GM21723 (cell line): ENCODE measurements around the gene NSDHL.

ENCODE experiments used
- ATAC-seq: cut with Tn5 transposase; IDR thresholded peaks from one replicate; pipeline ENCODE4 v1.9.1; 2021; ENCODE audit warnings: mild to moderate bottlenecking, moderate library complexity; ENCODE audit not compliant: unreplicated experiment

Gene NSDHL

DNA sequence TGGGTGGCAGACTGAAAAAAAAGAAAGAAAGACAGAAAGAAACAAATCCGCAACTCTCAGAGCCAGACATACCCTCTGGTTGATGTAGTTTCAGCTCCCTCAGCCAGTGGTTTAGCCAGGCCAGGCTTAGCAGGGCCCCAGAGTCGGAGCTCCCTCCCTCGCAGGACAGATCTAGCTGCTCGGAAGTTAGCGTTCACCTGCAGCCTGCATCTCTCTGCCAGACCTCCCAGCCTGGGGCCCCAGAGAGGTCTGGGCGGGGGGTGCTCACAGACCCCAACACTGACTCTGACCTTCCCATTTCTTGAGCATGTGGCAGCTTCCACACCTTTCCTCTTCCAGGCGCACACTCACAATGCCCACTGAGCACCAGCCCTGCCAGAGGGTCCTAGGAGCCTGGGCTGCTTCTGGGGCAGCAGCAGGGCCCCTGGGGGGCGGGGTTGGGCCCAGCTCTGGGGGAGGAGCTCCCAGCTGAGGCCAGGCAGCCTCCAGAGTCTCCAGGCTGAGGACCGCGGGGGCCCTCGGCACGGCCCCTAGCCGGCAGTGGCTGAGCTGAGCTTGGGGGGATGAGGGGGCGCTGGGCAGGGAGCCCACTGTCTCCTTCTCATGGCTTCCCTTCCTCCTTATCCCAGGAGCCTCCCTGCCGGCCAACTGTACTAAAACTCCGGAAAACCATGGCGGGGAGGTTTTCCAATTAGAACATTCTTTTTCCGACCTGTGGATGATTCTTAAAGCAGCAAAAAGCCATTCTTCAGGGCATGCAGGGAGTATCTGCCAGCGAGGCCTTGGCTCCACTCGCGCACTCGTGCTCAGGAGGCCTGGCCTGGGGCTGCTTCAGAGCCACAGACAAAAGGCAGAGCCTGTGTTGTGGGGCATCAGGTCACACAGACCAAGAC is 62.4 kb downstream of the NSDHL start:
- ATAC-seq = no peak

- no peak for ATAC-seq
Measured at GRCh38 chrX:152893980-152894610, 63.2 kb downstream of the NSDHL start.

GRCh38 chrX:152895121-152895520 is 64.3 kb downstream of the NSDHL start:
- no peak for ATAC-seq

DNA sequence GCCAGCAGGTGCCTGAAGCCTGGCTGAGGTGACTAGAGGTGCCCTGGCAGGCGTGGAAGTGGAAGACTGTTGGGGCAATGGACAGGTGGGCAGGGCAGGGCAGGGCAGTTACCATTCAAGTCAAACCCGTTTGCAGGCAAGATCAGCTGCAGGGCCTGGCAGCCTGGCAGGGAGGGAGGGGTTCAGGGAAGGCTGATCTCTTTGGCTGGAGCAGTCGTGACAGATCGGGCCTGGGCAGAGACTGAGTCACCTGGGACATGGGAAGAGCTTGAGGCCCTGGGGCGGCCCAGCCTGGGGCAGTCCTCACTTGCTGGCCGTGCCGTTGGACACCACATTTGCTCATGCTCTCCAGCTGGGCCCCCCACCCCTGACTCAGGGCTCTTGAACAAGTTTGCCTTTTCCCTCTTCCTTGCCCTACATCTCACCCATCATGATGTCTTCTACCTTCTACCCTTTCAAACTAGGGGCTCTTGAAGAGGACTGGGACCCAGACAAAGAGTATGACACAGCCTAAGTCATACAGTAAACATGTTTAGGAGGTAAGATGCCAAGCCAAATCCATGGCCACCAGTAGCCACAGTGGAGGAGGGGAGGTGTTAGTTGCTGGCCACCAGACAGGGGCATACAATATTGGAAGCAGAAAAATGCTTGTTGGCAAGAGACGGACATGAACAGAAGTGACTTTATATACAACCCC is 65.0 kb downstream of the NSDHL start:
- ATAC-seq = no peak

DNA sequence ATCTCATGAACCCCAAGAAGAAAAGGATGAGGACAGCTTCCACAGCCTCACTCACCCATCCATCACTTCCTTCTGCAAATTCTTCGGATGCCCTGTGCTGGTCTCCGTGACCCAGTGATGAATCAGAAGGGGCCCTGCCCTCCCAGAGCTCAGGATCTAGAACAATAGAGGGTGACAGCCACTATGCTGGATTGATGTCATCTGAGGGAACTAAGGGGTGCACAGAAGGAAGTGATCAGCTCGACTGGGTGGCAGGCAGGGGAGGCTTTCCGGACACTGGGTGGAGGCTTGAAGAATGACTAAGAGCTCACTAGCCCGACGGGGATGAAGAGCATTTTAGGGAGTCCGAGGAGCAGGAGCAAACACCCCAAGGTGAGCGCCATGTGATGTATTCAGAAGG is 65.6 kb downstream of the NSDHL start:
- no peak for ATAC-seq

DNA sequence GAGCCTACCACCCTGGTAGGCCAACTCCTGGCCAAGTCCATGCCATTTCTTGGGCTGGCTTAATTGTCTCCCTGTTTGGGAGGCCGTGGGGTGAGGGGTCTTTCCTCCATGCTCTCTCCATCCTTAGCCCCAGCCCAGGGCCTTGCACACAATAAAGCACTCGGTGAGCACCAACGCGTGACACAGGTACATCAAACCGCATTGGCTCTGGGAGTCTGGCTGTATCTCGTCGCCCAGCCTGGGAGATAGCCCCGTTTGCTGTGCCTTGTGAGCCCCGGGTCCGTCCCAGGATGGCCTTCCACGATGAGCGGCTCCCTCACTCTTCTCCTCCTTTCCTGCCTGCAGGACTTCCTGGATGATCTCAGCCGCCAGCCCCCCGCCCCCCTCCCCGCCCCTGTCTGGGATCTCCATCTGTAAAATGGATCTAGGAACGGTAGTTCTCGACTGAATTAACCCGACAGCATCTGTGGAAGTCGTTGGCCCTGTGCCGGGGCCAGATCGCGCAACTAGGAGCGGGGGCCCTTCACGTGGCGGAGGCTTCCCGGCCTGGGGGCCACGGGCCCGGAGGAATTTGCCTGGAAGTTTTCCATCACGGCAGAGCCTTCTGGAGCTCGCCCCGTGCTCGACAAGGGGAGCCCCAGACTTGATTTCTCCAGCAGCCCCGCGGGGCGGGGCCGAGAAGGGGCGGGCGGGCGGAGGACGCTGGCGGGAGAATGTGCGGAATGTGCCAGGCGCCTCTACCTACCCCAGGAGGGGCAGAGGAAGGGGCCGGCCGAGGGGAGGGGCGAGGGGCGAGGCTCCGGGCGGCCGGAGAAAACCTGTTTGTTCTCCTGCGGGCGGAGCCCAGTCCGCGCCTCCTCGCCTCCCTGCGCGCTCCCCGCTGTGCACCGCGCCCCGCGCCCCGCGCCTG is 66.6 kb downstream of the NSDHL start, which contains the start of gene ZNF185:
ZNF185 (plus strand) TSS at position 846 of the 910 bp plus-strand sequence. CDS start 16,423 bp downstream, outside the sequence.
- no peak for ATAC-seq

GRCh38 chrX:152898442-152898841 is 67.6 kb downstream of the NSDHL start:
- ATAC-seq = no peak

DNA sequence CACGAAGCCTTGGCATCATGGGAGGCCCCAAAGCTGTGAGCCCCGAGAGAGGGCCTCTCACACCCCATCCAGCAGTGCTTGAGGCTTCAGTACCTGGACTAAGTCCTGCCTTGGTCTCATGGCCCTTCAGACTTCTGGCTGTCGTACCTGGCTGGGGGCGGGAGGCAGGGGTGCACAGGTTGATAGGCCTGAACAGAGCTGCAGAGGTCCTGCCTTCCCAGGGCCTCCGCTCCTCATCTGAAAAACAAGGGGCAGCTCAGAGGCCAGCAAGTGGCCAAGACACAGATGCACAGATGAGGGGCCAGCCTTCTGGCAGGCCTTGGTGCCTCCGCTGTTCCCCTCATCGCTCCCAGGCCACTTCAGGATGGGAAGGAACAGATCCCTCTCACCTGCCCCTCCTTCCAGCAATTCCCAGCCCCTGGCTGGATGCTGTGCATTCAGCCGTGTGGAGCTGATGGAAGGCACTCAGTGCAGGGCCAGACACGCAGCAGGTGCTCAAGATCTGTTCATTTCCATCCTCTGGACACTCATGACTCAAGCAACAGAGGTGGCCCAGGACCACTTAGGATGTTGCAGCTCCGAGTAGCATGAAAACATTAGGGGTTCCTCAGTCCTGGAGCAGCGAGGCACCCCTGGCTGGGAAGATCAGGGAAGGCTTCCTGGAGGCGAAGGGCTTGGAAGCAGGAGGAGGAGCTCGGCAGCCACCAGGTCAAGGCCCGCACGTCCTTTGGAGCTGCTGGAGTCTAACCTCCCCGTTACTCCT is 68.4 kb downstream of the NSDHL start:
- ATAC-seq = no peak

GRCh38 chrX:152899874-152900719 is 69.2 kb downstream of the NSDHL start:
- ATAC-seq = no peak

DNA sequence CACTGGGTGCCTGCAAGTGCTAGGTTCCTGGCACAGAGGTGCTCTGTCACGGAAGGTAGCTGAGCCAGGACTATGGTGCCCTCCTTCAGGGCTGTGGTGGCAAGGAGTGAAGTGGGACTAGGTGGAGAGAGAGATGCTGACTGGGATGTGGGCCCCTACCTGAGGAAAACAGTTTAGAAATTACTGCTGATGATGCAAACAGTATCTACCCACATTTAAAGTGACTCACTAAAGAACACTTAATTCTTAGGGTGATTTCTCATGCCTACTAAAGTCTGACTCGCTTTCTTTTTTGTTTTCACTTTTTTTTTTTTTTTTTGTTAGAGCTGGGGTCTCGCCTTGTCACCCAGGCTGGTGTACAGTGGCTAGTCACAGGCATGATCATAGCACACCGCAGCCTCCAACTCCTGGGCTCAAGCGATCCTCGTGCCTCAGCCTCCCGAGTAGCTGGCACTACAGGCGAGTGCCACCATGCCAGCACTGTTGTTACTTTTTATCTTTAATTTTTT is 70.1 kb downstream of the NSDHL start:
- no peak for ATAC-seq

- no peak for ATAC-seq
Measured at GRCh38 chrX:152901816-152902501, 71.1 kb downstream of the NSDHL start.

- ATAC-seq = no peak
Measured at GRCh38 chrX:152902502-152902820, 71.6 kb downstream of the NSDHL start.

DNA sequence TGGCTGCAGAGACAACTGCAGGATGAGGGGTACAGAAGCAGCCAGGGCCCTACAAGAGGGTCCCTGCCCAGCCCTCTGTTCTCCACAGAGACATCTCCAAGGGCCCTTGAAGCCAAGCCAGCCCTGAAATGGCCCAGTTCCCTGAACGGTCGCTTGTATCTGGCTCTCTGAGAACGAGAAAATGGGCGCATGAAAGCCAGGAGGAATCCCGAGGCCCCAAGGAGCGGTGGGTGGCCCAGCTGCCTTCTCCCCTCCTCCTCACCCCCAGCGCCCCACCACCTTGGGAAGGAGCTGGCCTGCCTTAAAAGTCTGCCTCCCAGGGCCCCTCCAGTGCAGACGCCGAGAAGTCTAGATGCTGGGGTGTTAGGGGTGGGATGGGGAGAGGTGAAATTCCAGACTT is 72.7 kb downstream of the NSDHL start:
- no peak for ATAC-seq

DNA sequence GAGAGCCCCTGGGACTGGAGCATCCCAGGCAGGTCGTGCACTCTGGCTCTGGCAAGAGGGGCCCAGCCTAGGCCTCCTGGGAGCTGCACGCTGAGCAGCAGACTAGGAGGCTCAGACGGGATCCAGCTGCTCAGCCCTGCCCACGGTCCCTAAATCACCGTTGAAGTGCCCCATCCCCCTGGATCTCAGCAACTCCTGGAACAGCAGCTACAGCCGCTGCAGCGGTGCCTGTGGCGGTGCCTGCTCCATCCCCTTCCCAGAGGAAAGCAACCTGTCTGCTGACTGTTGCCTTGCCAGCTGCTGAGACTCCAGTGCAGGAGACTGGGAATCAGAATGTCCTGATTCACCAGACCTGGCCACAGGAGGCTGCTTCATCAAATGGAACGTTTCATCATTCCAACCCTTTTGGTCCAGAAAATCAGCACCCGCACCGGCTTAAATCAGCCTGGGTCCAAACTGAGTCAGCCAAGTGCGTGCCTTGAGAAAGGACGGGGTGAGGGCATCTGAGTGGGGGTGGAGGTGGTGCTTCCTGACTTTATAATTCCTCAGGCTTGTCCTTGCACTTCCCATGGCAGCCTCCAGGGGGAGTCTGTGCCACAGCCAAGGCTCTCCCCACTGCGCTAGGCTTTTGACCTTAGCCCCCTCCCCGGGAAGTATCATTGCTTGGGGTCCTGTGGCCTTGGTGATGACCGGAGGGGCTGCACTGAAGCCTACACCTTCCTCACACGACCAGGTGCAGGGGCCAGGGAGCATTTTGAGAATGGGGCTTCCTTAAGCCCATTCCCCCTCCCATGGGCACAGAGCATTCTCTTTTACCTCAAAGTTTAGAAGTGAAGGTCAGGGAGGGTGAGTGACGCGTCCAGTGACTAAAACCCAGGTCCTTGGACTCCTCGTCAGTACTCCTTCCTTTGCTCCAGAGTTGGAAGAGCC is 73.6 kb downstream of the NSDHL start:
- peak; percentile 48 for ATAC-seq

- no peak for ATAC-seq
Measured at GRCh38 chrX:152905081-152905420, 74.2 kb downstream of the NSDHL start.

GRCh38 chrX:152907084-152907651 is 76.3 kb downstream of the NSDHL start:
- ATAC-seq = no peak

DNA sequence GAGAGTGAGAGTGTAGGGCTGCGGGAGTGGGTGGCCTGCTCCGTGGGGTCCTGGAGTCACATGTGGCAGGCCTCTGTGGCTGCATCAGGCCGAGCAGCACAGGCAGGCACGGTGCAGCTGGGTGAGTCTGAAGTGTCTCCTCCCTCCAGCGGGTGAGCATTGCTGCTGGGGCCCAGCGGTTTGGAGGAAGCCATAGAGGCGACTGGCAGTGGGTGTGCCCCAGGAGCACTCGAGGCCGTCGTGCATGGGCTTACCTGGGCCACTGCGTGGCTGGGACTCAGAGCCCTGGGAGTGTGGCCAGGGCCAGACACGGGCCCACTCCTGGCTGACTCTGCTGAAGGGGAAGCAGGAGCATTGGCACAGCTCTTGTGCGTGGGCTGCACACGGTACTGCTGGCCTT is 77.6 kb downstream of the NSDHL start:
- ATAC-seq = no peak
